ENCODE results near the gene CDH26. TPM values are rescaled to one million over a fixed set of nuclear protein-coding genes. Genes with fewer than 3 reads are reported as not detected.

The CDH26 gene
- total RNA-seq, 2 experiments from 2014 or later = 1.0 to 1.7 TPM

GRCh38 chr20:59988141-59988540 lies 29.9 kb downstream of the CDH26 start:
- ATAC-seq = no peak
- POLR2A ChIA-PET = no interaction called here
- Mint-ChIP-seq H3K4me1 (ENCODE audit: low read depth) (no peaks in the 10 kb centered on the region), H3K27ac (no peak overlapping the region), H3K36me3 (ENCODE audit: low read depth) (peaks cover 4% of the 10 kb centered on the region), H3K4me3 (no peak overlapping the region), H3K9me3 (no peaks in the 10 kb centered on the region), H3K27me3 (no peaks in the 10 kb centered on the region)
- TF ChIP-seq, protein P1, sequence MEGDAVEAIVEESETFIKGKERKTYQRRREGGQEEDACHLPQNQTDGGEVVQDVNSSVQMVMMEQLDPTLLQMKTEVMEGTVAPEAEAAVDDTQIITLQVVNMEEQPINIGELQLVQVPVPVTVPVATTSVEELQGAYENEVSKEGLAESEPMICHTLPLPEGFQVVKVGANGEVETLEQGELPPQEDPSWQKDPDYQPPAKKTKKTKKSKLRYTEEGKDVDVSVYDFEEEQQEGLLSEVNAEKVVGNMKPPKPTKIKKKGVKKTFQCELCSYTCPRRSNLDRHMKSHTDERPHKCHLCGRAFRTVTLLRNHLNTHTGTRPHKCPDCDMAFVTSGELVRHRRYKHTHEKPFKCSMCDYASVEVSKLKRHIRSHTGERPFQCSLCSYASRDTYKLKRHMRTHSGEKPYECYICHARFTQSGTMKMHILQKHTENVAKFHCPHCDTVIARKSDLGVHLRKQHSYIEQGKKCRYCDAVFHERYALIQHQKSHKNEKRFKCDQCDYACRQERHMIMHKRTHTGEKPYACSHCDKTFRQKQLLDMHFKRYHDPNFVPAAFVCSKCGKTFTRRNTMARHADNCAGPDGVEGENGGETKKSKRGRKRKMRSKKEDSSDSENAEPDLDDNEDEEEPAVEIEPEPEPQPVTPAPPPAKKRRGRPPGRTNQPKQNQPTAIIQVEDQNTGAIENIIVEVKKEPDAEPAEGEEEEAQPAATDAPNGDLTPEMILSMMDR (IDR thresholded peaks at IDR 0.05) = no peak
- CTCF ChIA-PET = no interaction called here
- DNase-seq = no peak
- intact Hi-C loops (cut with micrococcal nuclease) = no loop called here

DNA sequence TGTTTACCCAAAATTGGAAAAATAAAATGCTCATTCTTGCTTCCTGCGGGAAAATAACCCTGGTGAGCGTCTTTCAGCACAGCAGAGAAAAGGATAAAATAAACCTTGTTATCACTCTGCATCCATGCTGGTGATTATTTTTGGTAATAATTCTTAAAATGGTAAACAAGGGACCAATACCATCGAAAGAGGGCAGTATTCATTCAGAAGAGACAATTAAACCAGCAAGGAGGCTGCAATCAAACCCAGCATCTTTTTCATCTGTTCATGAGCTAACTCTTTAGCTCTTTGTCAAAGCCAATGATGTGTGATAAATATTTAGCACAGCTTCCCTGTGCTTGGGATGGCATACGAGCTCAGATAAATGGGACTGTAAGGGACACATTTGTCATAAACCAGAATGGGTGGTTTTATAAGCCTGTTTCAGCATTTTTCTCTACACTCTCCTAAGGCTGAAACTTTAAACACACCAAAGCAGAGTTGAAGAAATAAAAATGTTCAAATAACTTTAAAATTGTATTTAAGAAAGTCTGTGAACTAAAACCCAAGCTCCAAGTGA lies 34.4 kb downstream of the CDH26 start:
- no peak overlapping the region for H3K27ac Mint-ChIP-seq
- ChIA-PET CTCF (interaction anchor here (1.0 to 1.2 kb wide), 2 partner anchors 9 to 52 kb away, joined by 3 read pairs; partner anchors contain the start of genes FAM217B and PPP1R3D), POLR2A (interaction anchor here (1.0 kb wide), 1 partner anchor 12 kb away, joined by 4 read pairs; no protein-coding TSS in a partner anchor)
- H3K36me3 Mint-ChIP-seq (ENCODE audit: low read depth) = peaks cover 4% of the 10 kb centered on the region
- H3K27me3 Mint-ChIP-seq = peaks cover 3% of the 10 kb centered on the region
- intact Hi-C loops (cut with micrococcal nuclease) = no loop called here
- DNase-seq (no peak), ATAC-seq (no peak)
- H3K9me3 Mint-ChIP-seq = no peaks in the 10 kb centered on the region
- TF ChIP-seq, protein P1 (IDR thresholded peaks at IDR 0.05) = no peak
- no peak overlapping the region for H3K4me3 Mint-ChIP-seq
- no peaks in the 10 kb centered on the region for H3K4me1 Mint-ChIP-seq (ENCODE audit: low read depth)

DNA sequence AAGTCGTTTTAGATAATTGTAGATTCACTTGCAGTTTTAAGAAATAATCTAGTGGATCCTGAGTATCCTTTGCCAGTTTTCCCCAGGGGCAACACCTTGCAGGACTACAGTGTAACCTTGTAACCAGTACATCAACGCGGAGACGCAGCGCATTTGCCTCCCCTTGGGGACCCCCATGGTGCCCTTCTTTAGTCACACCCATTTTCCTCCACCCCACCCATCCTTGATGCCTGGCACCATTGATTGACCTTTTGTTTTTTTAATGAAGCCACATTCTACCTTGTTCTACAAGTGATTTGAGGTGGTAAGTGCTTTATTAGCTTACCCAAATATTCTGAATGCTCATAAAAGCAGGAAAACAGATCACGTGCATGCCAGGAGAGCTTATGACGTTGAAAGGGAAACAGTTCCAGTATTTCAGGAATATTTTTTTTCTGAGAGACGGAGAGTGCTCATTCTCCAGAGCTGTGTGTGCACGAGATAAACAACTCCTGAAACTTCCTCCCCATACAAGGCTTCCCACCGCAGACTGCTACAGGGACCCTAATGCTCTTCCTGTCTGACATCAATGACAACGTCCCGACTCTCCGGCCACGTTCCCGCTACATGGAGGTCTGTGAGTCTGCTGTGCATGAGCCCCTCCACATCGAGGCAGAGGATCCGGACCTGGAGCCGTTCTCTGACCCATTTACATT lies 35.7 kb downstream of the CDH26 start:
- H3K4me1 Mint-ChIP-seq (ENCODE audit: low read depth) = no peaks in the 10 kb centered on the region
- DNase-seq (no peak), ATAC-seq (no peak)
- CTCF ChIA-PET = no interaction called here
- H3K27ac Mint-ChIP-seq = no peak overlapping the region
- H3K4me3 Mint-ChIP-seq = no peak overlapping the region
- intact Hi-C loops (cut with micrococcal nuclease) = no loop called here
- H3K36me3 Mint-ChIP-seq (ENCODE audit: low read depth) = peaks cover 4% of the 10 kb centered on the region
- H3K9me3 Mint-ChIP-seq = no peaks in the 10 kb centered on the region
- TF ChIP-seq, protein P1 (IDR thresholded peaks at IDR 0.05) = no peak
- H3K27me3 Mint-ChIP-seq = peaks cover 3% of the 10 kb centered on the region
- POLR2A ChIA-PET = no interaction called here

- no peak for DNase-seq
- Mint-ChIP-seq H3K4me3 (no peak overlapping the region), H3K27ac (no peak overlapping the region), H3K36me3 (ENCODE audit: low read depth) (peaks cover 4% of the 10 kb centered on the region), H3K4me1 (ENCODE audit: low read depth) (no peaks in the 10 kb centered on the region), H3K9me3 (no peaks in the 10 kb centered on the region), H3K27me3 (peaks cover 3% of the 10 kb centered on the region)
- TF ChIP-seq, protein P1 (IDR thresholded peaks at IDR 0.05) = no peak
- ChIA-PET CTCF (no interaction called here), POLR2A (no interaction called here)
- intact Hi-C loops (cut with micrococcal nuclease) = no loop called here
- ATAC-seq = no peak
Observed at GRCh38 chr20:59994697-59995122, 36.5 kb downstream of the CDH26 start.

- Mint-ChIP-seq H3K27me3 (peaks cover 3% of the 10 kb centered on the region), H3K4me3 (no peak overlapping the region), H3K4me1 (ENCODE audit: low read depth) (no peaks in the 10 kb centered on the region), H3K9me3 (no peaks in the 10 kb centered on the region), H3K27ac (no peak overlapping the region), H3K36me3 (ENCODE audit: low read depth) (peaks cover 2% of the 10 kb centered on the region)
- no peak for DNase-seq
- POLR2A ChIA-PET = no interaction called here
- TF ChIP-seq, protein P1 (IDR thresholded peaks at IDR 0.05) = no peak
- CTCF ChIA-PET = no interaction called here
- ATAC-seq = no peak
- intact Hi-C loops (cut with micrococcal nuclease) = no loop called here
Observed at GRCh38 chr20:59996108-59996507, 37.9 kb downstream of the CDH26 start.

Data from activated CD8-positive, alpha-beta T cell treated with anti-CD3 and anti-CD28 coated beads for 36 hours (primary cell).